ENCODE data around the gene VPS9D1. TPM values are rescaled to one million over a fixed set of nuclear protein-coding genes. Genes with fewer than 3 reads are reported as not detected.

Gene VPS9D1
- total RNA-seq, result 11.2 TPM
- long read RNA-seq, partial matches to known transcripts, result 7 of 24 reads
- long read RNA-seq, other reads (novel, unspliced or antisense), result 11 of 24 reads

GRCh38 chr16:89720813-89721545 lies at the start of gene VPS9D1, which contains the start of gene ZNF276:
Gene VPS9D1 (minus strand): TSS chr16:89720898. CDS start chr16:89720861, 37 bp downstream.
Gene ZNF276 (plus strand): TSS chr16:89721537. CDS start chr16:89721641, 104 bp downstream.
- intact Hi-C loops (cut with DNase I), result no loop called here
- DNase-seq (peak; percentile 93), ATAC-seq (ENCODE audit: poor library complexity) (peak; percentile 88)

GRCh38 chr16:89770367-89770766 lies 49.7 kb upstream of the VPS9D1 start:
- DNase-seq, result no peak
- intact Hi-C loops (cut with DNase I), result no loop called here

GRCh38 chr16:89765292-89765830 lies 44.7 kb upstream of the VPS9D1 start:
- intact Hi-C loops (cut with DNase I), result no loop called here
- ATAC-seq (ENCODE audit: poor library complexity) (no peak), DNase-seq (no peak)

More at GRCh38 chr16:89770367-89770766, 49.7 kb upstream of the VPS9D1 start:
- ATAC-seq (ENCODE audit: poor library complexity), result no peak

GRCh38 chr16:89764711-89765201 lies 44.1 kb upstream of the VPS9D1 start:
- ATAC-seq (ENCODE audit: poor library complexity), result peak; percentile 70
- peak; percentile 53 for DNase-seq
- intact Hi-C loops (cut with DNase I), result no loop called here

- DNase-seq (no peak), ATAC-seq (ENCODE audit: poor library complexity) (no peak)
- intact Hi-C loops (cut with DNase I), result no loop called here
Measured at GRCh38 chr16:89761304-89761922, 40.7 kb upstream of the VPS9D1 start.

GRCh38 chr16:89759746-89760340 lies 39.1 kb upstream of the VPS9D1 start:
- intact Hi-C loops (cut with DNase I), result no loop called here
- DNase-seq (no peak), ATAC-seq (ENCODE audit: poor library complexity) (no peak)

GRCh38 chr16:89749637-89750036 lies 28.9 kb upstream of the VPS9D1 start:
- peak; percentile 60 for ATAC-seq (ENCODE audit: poor library complexity)
- intact Hi-C loops (cut with DNase I), result loop anchor here (5.0 kb wide), 1 partner anchor 113 kb away; no protein-coding TSS in a partner anchor
- peak; percentile 52 for DNase-seq

- ATAC-seq (ENCODE audit: poor library complexity) (no peak), DNase-seq (no peak)
- intact Hi-C loops (cut with DNase I), result no loop called here
Measured at GRCh38 chr16:89748921-89749320, 28.2 kb upstream of the VPS9D1 start.

GRCh38 chr16:89748076-89748475 lies 27.4 kb upstream of the VPS9D1 start:
- ATAC-seq (ENCODE audit: poor library complexity) (no peak), DNase-seq (no peak)
- intact Hi-C loops (cut with DNase I), result no loop called here

GRCh38 chr16:89746043-89746442 lies 25.3 kb upstream of the VPS9D1 start:
- DNase-seq (no peak), ATAC-seq (ENCODE audit: poor library complexity) (no peak)
- intact Hi-C loops (cut with DNase I), result no loop called here

- peak; percentile 70 for DNase-seq
- intact Hi-C loops (cut with DNase I), result no loop called here
- ATAC-seq (ENCODE audit: poor library complexity), result peak; percentile 37
Measured at GRCh38 chr16:89744813-89745212, 24.1 kb upstream of the VPS9D1 start.

GRCh38 chr16:89742948-89743347 lies 22.2 kb upstream of the VPS9D1 start:
- DNase-seq (no peak), ATAC-seq (ENCODE audit: poor library complexity) (no peak)
- intact Hi-C loops (cut with DNase I), result no loop called here

- intact Hi-C loops (cut with DNase I), result no loop called here
- ATAC-seq (ENCODE audit: poor library complexity) (peak; percentile 6), DNase-seq (no peak)
Measured at GRCh38 chr16:89741342-89742014, 20.8 kb upstream of the VPS9D1 start.

- ATAC-seq (ENCODE audit: poor library complexity), result no peak
- intact Hi-C loops (cut with DNase I), result no loop called here
- DNase-seq, result no peak
Measured at GRCh38 chr16:89739383-89739782, 18.7 kb upstream of the VPS9D1 start.

GRCh38 chr16:89738538-89739317 lies 18.0 kb upstream of the VPS9D1 start:
- intact Hi-C loops (cut with DNase I), result no loop called here
- ATAC-seq (ENCODE audit: poor library complexity) (no peak), DNase-seq (no peak)

- intact Hi-C loops (cut with DNase I), result no loop called here
- ATAC-seq (ENCODE audit: poor library complexity) (no peak), DNase-seq (no peak)
Measured at GRCh38 chr16:89738072-89738377, 17.3 kb upstream of the VPS9D1 start.

GRCh38 chr16:89737341-89738071 lies 16.8 kb upstream of the VPS9D1 start:
- intact Hi-C loops (cut with DNase I), result no loop called here
- ATAC-seq (ENCODE audit: poor library complexity), result no peak
- DNase-seq, result no peak
